NCI-H2029 (cell line): ENCODE data around the gene PRMT1.
"Not testable (repeated sequence)": the region's sequence is repeated elsewhere in the genome, so short reads cannot be mapped to it uniquely, and the experiment has no call there.

ENCODE experiments used
- DNase-seq: peaks from one replicate; lab custom pipeline; 2025; lab: John Stamatoyannopoulos, UW

The PRMT1 gene

DNA sequence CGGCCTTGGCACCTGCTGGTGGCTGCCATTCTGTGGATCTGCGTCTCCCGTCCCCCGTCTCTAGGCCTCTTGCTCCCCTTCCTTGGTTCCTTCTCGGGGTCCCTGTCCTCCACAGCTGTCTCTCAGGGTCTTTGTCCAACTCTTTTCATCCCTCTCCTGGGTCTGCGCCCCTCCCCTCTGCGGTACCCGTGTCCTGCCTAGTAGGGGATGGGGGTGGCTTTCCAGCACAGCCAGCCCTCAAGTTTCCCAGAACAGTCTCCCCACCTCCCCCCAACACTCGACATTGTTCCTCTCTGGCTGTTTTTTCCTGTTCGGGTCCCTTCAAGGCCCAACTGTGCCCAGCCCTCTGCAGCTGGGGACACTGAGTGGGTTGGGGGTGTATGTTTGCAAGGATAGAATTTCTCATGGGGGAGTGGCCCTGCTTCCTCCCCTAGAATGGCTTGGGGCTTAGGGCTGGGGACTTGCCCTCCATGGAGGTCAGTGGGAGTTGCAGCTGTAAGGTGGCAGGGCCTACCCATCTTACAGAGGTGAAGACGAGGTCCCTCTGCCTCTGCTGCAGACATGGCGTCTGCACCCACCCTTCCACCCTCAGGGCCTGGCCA is 11.6 kb downstream of the PRMT1 start:
- no peak for DNase-seq

DNA sequence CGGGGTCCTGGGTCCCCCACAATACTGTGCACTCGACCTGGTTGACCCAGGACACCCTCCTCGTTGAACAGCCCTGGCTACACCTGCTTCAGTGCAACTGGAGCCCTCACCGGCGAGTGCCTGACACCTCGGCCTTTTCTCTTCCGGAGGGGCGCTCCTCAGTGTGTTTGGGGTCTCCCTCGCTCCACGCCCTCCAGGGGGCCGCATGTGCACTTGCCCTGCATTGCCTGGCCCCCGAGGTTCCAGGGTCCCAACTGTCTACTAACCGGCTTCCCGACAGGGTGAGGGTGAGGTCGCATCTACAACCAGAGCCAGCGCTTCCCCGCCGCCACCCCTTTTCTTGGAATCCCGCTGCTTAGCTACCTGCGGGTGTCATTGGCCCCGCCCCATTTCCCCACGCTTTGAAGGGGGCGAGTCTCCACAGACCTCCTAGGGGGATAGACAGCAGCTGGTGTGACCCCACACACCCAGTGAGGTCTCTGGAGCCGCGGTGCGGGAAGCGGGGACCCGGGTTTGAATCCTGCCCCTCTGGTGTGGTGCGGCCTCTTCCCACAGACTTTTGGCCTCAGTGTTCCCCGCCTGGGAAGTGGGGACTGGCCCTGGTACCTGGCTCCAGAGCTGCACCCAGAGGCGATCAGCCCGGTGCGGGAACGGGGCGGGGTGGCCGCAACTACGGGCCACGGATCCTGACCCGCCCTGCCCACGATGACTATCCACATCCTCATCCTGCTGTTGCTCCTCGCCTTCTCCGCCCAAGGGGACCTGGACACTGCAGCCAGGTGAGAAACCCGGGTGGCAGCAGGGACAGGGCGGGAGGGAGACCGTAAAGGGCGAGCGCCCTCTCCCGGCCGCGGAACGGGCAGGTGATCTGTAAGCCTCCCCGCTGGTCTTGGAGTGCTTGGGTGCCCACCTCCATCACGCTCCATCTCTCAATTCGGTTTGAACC is 12.3 kb downstream of the PRMT1 start, which contains the start of gene ADM5:
Gene ADM5, plus strand, starts transcription at position 462 of the 946 bp plus-strand sequence. Its CDS starts 244 bp downstream, at position 706.
- DNase-seq = peak; percentile 53

DNA sequence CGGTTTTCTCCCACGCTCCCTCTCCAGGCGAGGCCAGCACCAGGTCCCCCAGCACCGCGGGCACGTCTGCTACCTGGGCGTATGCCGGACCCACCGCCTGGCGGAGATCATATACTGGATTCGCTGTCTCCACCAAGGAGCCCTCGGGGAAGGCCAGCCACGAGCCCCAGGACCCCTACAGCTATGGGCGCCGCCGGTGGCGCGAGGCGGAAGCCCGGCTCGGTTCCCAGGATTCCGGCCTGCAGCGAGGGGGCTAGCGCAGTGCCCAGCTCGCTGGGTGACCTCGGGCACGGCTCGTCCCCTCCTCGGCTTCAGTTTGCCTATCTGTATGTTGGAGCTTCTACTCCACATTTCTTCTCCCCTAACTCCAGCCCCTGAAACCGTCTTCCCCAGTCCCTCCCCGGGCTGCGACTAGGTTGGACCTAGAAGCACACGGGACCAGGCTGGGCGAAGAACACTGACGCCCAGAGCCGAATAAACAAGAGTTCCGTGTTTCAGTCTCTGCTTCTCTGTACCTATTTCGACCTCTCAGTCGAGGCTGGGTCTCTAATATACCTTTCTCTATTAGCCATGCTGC is 13.1 kb downstream of the PRMT1 start:
- no peak for DNase-seq

DNA sequence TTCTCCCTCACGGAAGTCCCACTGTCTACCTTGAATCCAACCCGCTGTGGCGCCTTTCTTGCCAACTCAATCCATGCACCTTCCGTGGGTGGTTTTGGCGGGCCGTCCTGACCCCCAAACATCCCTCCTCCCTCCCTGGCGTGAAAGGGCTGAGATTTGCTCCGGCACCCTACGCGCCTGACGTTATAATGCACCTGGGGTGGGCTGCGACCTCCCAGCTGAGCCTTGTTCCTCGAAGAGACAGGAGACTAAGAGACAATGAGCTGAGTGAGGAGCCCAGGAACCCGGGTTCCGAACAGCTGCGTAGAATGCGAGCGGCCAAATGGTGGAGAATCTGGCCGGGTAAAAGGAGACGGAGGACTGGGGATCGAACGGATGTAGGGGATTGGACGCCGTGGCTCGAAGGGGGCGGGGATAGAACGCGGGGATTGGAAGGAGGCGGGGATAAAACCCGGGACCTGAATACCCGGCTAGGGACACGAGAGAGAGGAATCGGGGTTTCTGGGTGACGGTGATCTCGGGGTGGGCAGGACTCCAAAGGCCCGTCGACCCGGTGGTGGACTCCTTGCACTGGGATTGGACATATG is 13.7 kb downstream of the PRMT1 start, which contains the start of gene CPT1C:
Gene CPT1C, plus strand, starts transcription at position 461 of the 587 bp plus-strand sequence. CDS start 1,137 bp downstream, outside the sequence.
- peak; percentile 69 for DNase-seq

DNA sequence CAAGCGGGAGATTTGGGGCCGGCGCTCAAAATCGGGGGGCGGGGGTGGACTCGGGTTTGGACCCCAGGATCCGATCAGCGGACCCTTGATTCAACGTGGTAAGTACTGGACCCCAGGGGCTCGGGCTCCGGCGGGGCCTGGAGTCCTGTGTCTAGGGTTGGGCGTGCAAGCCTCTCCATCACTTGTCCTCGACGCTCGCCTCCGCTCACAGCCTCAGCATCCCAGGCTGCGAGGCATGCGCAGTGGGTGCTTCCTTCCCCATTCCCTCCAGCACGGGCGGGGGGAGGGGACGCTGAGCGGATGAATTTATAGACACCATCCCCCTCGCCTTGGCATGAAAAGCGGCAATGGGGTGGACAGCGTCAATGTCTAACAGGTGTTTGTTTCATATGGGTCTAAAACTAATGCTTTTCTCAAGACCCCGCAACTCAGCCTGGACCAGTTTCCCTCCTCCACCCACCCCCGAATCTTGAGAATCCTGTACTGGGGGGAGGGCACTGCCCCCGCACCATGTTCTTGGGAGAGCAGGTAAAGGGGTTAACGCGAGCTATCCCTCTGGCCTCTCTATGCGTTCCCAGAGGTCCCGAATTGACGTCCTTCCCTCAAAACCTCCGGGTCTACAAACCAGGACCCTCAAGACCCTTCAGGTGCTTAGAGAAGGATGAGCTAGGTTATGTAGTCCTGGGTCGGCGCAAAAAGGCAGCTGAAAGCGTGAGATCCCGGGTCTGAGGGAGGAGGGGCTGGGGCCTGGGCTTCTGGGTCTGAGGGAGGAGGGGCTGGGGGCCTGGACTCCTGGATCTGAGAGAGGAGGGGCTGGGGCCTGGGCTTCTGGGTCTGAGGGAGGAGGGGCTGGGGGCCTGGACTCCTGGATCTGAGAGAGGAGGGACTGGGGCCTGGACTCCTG is 14.4 kb downstream of the PRMT1 start:
- peak; percentile 61 for DNase-seq

DNA sequence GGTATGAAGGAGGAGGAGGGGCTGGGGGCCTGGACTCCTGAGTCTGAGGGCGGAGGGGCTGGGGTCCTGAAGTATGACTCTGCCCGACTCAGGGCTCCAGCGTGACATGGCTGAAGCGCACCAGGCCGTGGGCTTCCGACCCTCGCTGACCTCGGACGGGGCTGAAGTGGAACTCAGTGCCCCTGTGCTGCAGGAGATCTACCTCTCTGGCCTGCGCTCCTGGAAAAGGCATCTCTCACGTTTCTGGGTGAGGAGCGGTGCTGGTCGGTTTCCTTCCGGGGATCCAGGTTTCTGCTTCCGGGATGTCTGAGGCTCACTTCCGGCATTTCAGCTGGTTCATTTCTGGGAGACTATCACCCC is 15.1 kb downstream of the PRMT1 start:
- DNase-seq = no peak

DNA sequence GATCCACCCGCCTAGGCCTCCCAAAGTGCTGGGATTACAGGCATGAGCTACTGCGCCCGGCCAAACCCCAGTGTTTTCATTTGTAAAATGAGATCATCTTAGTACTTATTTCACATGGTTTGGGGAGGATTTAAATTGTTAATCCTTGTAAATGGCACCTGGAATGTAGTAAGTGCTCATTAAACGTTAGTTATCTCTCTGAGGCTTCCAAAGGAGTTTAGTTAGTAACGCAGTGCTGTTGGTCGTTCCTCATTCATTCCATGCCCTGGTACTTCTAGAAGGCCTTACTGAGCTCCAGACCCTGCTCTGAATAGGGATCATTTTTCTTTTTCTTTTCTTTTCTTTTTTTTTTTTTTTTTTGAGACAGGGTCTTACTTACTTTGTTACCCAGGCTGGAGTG is 19.0 kb downstream of the PRMT1 start:
- DNase-seq = no peak

DNA sequence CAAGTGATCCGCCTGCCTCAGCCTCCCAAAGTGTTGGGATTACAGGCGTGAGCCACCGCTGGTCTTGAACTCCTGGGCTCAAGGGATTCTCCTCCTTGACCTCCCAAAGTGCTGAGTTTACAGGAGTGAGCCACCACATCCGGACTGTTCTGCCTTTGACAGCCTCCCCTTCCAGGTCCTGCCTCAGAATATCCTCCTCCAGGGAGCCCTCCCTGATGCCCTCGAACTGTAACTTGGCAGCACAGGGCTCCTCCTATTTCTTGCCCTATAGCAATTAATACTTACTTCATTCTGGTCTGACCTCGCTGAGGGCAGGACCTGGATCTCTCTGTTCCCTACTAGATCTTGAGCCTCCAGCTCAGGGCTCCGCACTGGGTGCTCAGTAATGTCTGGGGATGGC is 19.8 kb downstream of the PRMT1 start:
- no peak for DNase-seq

DNA sequence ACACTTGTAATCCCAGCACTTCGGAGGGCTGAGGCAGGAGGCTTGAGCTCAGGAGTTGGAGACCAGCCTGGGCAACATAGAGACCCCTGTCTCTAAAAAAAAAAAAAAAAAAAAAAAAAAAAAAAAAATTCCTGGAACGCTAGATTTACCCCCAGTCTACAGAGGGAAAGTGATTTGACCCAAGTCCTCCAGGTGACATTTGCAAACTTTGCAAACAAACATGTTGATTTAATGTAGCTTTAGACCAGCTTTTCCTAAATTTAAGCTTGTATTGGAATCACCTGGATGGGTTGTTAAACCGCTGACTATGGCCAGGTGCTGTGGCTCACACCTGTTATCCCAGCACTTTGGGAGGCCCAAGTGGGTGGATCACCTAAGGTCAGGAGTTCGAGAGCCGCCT is 22.3 kb downstream of the PRMT1 start:
- no peak for DNase-seq

DNA sequence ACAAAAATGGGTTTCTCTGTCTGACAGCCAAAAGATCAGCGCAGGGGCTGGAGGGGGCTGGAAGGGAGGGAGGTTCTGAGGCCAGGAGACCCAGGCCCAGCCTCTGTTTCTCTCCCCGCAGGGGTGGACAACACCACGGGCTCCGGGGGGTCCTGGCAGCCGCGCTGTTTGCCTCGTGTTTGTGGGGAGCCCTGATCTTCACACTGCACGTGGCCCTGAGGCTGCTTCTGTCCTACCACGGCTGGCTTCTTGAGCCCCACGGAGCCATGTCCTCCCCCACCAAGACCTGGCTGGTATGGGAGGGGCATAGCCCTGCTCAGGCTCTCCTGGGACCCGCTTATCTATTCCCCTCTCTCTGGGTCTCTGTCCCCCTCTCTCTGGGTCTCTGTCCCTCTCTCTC is 23.5 kb downstream of the PRMT1 start:
- DNase-seq = no peak

DNA sequence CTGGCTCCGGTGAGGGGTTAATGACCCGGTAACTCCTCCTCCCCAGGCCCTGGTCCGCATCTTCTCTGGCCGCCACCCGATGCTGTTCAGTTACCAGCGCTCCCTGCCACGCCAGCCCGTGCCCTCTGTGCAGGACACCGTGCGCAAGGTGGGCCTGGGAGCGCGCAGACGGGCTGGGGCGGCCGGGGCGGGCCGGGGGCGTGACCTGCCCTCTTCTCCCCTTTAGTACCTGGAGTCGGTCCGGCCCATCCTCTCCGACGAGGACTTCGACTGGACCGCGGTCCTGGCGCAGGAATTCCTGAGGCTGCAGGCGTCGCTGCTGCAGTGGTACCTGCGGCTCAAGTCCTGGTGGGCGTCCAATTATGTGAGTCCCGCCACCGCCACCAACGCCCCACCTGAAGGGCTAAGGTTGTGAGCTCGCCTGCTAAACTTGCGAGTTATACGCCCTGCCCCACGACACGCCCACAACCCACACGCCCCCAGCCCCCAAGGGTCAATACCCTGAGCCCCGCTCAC is 24.3 kb downstream of the PRMT1 start:
- DNase-seq = no peak

DNA sequence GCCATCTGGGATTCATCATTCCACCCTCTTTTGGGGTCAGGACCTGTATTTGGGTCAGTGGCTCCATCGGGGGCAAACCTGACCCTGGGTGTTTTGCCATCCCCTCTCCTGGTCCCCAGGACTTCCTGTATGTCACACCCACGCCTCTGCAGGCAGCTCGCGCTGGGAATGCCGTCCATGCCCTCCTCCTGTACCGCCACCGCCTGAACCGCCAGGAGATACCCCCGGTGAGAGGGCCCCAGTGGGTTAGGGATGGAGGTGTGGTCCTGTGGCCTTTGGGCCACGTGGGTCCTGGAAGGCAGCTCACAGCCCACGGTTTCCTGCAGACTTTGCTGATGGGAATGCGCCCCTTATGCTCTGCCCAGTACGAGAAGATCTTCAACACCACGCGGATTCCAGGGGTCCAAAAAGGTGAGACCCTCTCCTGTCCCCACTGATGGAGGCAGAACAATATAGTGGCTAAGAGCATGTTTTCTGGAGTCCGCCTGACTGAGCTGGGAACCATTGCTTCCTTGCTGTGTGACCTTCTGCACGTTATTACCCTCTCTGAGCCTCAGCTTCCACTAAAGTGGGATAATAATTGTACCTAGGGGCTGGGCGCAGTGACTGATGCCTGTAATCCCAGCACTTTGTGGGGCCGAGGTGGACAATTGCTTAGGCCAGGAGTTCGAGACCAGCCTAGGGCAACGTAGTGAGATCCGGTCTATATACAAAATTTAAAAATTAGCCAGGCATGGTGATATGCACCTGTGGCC is 28.0 kb downstream of the PRMT1 start:
- no peak for DNase-seq

DNA sequence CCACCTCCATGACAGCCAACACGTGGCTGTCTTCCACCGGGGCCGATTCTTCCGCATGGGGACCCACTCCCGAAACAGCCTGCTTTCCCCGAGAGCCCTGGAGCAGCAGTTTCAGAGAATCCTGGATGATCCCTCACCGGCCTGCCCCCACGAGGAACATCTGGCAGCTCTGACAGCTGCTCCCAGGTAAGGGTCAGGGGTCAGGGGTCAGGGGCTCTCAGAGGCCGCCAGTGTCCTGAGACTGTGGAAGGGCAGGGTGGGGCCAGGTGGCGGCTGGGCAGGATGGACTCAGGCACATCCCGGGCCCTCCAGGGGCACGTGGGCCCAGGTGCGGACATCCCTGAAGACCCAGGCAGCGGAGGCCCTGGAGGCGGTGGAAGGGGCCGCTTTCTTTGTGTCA is 28.8 kb downstream of the PRMT1 start:
- no peak for DNase-seq

DNA sequence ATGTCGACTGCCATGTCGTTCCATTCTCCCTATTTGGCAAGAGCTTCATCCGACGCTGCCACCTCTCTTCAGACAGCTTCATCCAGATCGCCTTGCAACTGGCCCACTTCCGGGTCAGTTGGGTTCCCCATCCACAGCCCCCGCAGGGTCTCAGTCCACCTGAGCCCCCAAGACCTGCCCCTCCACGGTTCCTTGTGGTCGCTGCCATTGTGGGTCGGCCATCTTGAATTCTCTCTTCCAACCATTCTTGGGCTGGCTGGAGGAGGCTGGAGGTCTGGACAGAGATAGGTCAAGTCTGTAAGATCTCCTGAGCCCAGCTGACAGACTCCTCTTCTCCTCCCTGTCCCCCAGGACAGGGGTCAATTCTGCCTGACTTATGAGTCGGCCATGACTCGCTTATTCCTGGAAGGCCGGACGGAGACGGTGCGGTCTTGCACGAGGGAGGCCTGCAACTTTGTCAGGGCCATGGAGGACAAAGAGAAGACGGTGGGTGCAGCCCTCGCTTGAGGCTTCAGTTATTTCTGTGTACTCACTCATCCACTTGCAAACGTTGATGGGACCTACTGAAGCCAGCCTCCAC is 33.4 kb downstream of the PRMT1 start:
- no peak for DNase-seq

DNA sequence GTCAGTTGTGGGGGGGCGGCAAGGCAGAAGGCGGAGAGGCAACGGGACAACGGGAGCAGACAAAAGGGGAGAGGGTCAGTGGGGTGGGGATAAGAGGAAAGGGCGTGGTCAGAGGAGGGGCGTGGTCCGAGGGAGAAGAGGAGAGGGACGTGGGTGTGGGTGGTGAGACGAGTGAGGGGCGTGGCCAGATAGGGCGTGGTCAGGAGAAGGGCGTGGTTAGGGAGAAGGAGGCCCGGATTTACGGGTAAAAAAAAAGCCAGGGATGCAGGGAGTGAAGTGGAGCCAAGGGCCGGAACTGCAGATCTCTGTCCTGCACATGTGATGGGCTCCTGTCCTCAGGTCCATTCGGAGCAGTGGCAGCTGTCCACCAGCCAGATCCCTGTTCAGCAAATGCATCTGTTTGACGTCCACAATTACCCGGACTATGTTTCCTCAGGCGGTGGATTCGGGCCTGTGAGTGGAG is 35.4 kb downstream of the PRMT1 start:
- DNase-seq = peak; percentile 2

DNA sequence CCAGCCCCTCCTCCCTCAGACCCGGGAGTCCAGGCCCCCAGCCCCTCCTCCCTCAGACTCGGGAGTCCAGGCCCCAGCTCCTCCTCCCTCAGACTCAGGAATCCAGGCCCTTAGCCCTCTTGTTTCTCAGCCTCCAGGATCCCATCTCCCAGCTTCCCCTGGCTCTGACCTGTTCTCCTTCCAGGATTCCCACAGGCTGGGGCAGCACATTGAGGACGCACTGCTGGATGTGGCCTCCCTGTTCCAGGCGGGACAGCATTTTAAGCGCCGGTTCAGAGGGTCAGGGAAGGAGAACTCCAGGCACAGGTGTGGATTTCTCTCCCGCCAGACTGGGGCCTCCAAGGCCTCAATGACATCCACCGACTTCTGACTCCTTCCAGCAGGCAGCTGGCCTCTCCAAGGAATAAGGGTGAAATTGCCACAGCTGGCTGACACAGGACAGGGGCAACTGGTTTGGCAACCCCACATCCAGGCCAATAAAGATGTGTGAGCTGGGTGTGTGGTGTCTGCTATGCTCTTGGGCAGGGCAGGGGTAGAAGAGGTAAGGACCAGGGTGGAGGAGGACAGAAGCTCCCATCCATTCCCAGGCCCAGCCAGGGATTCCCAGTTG is 36.3 kb downstream of the PRMT1 start:
- no peak for DNase-seq

DNA sequence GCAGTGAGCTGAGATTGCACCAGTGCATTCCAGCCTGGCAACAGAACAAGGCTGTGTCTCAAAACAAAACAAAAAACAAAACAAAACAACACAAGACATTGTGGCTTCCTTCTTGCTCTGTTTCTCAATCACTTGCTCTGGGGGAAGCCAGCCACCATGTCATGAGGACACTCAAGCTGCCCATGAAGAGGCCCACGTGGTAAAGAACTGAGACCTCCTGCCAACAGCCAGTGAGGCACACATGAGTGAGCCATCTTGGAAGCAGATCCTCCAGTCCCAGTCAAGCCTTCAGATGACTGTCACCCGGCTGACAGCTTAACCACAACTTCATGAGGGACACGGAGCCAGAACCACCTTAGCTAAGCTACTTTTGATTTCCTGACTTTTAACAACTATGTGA is 39.1 kb downstream of the PRMT1 start:
- DNase-seq = no peak

DNA sequence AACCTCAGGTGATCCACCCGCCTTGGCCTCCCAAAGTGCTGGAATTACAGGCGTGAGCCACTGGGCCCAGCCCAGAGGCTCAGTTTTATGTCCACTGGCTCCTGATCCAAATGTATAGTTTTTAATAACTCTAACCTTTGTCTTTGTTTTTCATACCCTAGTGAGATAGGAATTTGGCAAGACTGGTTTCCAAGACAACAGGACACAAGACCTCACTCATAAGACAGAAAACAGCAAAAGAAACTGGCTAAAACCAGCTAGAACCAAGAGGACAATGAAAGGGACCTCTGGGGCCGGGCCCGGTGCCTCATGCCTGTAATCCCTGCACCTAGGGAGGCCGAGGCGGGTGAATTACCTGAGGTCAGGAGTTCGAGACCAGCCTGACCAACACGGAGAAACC is 41.4 kb downstream of the PRMT1 start:
- no peak for DNase-seq

DNA sequence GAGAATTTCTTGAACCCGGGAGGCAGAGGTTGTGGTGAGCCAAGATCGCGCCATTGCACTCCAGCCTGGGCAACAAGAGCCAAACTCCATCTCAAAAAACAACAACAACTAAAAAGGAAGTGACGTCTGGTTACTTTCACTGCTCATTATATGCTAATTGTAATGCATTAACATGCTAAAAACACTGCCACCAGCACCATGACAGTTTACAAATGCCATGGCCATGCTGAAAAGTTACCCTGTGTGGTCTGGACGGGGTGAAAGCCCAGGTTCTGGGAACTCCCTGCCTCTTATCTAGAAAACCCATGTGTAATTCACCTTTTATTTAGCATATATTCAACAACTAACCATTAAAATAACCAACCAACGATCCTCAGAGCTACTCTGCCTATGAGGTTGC is 41.9 kb downstream of the PRMT1 start:
- DNase-seq = no peak

DNA sequence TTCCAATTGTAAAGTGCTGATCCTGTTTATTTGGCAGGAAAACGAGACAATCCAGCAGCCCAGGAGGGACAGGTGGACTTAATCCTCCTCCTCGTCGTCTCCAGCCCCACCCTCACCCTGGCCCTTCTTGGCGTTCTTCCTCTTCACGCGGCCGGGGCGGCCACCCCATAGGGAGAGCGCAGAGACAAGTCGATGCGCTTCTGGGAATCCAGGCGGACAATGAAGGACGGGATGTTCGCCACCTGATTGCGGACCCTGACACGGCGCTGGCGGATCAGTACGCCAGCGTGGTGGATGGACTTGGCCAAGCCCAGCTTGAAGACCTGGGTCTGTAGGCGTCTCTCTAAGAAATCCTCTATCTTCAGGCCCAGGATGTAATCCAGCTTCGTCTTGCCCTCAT is 42.3 kb downstream of the PRMT1 start:
- DNase-seq = not testable (repeated sequence)
